GM19467 (cell line): Measurements from ENCODE around the gene MXRA8.
"Not testable (repeated sequence)": the region's sequence is repeated elsewhere in the genome, so short reads cannot be mapped to it uniquely, and the experiment has no call there.

ENCODE experiments used
- ATAC-seq: cut with Tn5 transposase; IDR thresholded peaks from one replicate; pipeline ENCODE4 v1.9.1; 2021; ENCODE audit warnings: mild to moderate bottlenecking, moderate library complexity; ENCODE audit not compliant: unreplicated experiment

Gene MXRA8

DNA sequence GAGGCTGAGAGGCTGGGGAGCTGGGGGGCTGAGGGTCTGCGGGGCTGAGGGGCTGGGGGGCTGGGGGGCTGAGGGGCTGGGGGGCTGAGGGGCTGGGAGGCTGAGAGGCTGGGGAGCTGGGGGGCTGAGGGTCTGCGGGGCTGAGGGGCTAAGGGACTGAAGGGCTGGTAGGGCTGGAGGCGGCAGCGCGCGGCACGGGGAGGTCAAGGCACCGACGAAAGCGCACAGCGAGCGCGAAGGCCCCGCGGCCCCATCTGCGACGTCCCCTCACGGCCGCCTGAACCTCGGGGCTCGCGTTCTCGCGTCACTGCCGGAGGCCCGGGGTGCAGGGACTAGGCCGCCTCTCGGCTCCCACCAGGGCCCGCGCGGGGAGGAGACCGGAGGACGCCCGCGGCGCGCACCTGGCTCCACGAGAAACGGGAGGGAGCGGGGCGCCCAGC is 34.3 kb downstream of the MXRA8 start:
- ATAC-seq, result peak; percentile 31

DNA sequence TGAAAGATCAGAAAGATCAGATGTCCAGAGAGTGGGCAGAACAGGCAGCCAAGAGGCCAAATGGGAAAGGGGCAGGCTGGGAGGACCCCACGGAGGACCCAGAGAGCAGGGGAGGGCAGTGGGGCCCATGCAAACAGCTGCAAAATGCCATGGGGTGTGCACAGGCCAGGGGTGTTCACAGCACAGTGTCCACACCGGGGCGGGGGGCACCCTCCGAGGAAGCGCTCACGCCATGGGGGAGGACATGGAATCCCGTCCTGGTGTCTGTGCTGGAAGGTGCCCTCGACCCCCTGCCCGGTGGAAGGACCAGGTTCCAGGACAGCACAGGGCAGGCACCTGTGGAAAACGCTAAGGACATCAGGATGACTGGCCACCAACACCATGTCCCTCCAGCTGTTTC is 35.4 kb downstream of the MXRA8 start:
- ATAC-seq, result no peak

DNA sequence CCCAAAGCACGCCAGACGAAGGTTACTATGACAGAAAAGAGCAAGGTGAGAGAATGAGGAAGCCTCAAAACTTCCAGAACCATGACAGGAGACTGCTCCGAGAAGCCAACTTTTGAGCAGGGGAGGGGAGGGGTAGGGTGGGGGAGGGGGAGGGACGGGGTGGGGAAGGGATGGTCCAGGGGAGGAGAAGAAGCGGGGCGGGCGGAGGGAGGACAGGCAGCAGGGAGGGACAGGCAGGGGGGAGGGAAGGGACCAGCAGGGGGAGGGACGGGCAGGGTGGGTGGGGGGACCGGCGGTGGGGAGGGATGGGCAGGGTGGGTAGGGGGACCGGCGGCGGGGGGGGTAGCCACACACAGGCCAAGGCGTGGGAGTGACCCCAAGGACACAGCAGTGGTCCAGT is 35.9 kb downstream of the MXRA8 start:
- no peak for ATAC-seq

DNA sequence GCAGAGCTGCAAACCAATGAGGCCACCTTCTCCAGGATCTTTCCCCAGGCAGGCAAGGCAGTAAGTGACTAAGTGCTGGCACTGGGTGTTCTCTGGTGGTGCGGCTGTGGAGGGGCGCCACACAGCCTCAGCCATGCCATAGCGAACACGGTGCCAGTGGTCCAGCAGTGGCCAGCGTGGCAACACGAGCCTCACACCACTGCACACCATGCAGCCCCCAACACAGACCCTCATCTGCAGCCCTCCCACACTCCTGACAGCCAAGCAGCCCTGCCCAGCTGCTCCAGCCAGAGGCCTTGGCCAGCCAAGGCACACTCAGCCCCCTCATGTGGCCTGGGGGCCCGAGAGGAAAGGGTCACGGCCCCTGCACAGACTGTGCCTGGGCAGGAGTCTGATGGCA is 36.9 kb downstream of the MXRA8 start:
- no peak for ATAC-seq

DNA sequence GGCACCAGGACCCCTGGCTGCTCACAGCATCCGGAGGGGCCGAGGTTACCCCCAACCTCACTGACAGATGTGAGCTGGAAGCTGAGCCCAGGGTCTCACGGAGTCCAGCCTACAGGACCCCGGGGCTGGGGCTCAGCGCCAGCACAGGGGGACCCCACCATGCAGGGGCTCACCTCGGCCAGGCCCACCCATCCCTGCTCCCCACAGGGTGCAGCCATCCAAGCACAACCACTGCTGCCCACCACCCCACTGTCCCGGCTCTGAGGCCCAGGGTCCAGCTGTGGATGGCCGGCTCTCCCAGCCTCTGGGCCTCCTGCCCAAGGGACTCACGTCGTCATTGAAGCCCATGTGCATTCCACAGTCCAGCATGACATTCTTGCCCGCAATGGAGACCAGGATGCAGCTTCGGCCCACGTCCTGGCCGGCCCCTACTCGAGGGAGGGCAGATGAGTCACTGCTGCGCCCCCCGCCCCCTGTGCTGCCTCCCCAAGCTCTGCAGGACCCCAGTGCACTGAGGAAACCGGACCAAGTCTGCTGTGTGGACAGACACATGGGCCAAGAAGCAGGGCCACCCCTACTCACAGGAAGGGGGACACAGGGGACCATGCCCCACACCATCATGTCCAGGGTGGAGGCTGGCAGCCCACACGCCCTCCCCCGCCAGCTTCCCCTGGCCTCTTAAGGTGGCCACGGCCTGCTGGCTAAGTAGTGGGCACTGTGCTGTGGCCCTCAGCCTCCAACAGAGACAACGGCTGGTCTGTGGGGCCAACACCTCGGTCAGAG is 37.5 kb downstream of the MXRA8 start:
- no peak for ATAC-seq

DNA sequence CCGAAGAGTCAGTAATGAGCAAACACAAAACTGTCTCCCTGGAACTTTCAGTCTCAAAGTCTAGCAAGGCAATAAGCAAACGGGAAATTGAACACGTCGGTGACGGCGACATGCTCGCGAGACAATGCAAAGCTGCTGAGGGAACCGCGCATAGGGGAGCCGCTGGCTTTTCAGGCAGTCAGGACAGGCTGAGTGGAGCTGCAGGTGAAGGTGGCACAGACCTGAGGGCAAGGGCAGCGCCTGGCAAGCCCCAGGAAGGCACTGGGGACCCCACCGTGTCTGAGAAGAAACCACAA is 38.8 kb downstream of the MXRA8 start:
- no peak for ATAC-seq

DNA sequence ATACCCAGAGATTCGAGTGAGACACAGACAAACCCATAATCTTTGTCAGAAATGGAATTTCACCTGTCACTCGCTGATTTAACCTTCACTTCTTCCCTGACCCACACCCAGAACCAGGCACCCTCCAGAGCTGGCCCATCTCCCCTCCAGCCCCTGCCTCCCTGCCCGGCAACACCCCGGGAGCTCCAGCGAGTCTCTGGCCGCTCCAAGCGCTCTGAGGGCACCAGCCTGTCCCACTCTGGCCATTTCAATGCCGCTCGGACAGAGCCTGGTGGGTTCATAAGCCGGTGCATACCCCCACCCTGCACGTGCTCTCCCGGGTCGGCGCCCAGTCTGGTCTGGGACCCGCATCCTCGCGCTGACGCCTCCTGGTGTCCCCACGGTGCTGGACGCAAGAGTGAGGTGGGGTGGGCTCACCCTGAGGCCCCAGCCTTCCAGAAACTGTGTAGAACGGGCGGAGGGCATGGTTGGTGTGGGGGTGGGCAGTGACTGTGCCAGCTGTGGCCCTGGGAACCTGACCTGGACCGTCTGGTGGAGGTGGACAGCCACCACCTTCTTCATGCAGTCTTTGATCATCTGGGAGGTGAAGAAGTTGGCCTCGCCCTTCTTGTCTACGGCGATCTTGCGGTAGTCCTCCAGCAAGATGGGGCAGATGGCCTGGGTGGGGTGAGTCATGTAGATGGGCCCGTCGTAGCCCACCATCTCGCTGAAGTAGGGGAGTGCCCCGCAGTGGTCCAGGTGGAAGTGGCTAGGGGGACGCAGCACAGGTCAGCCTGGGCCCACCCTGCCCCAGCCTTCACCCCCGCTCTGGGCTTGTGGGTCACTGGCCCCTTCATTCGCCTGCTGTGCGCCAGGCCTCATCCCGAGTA is 39.3 kb downstream of the MXRA8 start:
- ATAC-seq, result no peak

DNA sequence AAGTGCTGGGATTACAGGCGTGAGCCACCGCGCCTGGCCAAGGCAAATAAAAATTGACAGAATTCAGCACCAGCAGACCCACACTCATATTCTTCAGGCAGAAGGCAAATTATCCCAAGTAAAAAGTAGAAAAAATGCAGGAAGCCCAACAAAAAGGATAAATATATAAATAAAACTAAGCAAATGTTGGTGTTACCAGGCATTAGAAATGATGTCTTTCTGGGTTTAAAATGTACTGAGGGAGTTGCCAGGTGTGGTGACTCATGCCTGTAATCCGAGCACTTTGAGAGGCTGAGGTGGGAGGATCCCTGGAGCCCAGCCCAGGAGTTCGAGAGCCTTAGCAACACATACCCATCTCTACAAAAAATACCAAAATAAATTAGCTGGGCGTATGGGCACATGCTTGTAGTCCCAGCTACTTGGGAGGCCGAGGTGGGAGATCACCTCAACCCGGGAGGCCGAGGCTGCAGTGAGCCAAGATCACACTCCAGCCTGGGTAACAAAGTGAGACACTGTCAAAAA is 40.2 kb downstream of the MXRA8 start:
- ATAC-seq, result no peak

DNA sequence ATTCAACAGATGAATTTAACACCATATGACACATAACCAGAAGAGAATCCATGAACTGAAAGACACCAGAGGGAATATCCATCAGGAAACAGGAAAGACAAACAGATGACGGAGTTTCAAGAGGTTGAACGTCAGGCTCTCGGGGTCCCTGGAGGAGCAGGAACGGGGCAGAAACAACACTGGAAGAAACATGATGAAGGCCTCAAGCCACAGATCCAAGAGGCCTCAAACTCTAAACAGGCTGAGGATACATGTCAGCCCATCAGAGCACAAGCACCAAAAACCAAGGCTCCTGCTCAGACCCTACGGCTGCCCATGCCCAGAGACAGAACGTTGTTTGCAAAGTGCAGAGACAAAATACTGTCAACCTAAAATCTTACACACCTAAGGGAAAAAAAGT is 40.9 kb downstream of the MXRA8 start:
- no peak for ATAC-seq

DNA sequence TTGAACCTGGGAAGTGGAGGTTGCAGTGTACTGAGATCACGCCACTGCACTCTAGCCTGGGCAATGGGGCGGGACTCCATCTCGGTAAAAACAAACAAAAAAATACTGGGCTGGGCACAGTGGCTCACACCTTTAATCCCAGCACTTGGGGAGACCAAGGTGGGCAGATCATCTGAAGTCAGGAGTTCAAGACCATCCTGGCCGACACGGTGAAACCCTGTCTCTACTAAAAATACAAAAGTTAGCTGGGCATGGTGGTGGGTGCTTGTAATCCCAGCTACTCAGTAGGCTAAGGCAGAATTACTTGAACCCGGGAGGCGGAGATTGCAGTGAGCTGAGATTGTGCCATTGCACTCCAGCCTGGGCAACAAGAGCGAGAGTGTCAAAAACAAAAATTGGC is 42.2 kb downstream of the MXRA8 start:
- ATAC-seq, result not testable (repeated sequence)

DNA sequence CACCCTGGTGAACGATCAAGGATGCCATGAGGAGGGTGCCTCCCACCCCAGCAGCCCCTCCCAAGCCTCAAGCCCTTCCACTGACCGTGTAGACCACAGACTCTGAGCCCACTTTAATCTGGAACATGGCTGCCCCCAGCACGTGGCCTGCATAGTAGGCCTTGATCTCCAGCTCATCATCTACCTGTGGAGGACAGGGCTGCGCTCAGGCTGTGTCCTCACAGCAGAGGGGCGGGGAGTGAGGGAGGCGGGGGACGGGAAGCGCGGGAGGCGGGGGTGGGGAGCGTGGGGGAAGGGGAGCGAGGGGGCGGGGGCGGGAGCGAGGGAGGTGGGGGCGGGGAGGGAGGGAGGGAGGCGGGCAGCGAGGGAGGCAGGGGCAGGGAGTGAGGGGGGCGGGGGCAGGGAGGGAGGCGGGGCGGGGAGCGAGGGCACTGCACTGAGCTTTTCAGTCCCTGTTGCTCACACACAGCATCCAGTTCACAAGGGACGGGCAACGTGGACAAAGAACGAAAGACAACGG is 42.9 kb downstream of the MXRA8 start:
- ATAC-seq, result no peak

DNA sequence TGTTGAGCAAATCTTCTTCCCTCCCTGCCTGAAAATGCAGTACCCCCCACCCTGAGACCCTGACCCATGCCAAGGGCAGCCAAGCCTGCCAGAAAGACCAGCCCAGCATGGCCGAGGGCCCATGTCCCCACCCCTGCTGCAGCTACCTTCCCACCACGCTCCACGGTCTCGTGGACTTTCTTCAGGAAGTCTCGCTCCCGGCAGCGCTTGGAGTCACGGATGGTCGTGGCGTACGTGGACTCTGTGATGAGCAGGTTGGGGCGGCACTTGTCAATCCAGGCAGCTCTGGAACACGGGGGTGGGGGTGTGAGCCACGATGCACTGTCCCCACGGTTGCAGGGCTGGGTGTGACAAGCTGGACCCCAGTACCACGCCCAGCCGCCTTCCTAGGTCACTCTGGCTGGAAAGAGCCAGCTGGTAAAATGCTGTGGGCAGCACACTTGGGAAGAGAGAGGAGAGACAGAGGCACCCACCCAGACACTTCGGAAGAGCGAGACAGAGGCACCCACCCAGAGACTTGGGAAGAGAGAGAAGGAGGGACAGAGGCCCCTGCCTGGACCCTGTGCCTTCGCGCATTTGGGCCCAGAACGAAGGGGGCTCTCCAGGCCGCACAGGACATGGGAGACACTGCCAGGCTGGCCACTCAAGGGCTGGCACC is 43.5 kb downstream of the MXRA8 start:
- ATAC-seq, result no peak

DNA sequence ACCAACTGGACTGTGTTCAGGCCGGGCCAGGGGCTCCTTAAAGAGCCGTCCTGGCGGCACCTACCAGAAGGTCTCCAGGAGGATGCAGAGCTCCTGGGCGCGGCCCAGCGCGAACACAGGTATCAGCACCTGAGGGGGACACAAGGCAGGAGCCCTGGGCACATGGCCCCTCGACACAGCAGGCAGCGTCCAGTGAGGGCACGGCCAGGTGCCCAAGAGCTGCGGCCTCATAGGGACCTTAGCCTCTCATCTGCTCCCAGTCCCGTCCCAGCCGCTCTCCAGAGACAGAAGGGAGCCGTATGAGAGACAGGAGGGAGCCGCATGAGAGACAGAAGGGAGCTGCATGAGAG is 44.1 kb downstream of the MXRA8 start:
- ATAC-seq, result no peak

DNA sequence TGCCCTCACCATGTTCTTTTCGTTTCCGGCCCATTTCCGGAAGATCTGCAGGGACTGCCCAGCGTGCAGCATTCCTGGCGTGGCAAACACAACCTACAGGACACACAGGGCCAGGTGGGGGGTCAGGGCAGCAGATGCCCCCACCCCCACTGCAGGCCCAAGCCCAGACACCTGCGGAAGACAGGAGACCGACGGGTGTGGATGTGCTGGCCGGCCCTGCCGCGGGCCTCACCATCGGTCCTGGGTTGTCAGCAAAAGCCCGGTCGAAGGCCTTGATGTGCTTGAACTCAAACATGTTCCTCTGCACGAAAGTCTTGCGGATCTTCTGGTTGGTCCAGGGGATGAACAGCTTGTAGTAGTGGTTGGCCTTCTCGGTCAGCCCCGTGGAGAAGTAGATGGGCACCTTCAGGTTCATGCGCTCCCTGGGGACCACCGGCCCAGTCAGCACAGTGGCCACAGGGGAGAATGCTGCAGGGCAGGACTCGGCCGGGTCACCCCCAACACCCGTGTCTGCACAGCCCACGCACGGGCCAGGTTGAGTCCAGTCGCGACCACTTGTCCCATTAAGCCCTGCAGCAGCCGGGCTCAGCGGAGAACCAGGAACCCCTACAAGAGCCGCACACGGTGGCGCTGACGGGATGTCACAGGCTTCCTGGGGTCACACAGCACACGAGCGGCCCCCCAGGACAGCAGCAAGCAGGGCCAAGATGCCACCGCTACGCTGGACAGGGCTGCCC is 44.7 kb downstream of the MXRA8 start:
- ATAC-seq, result no peak

DNA sequence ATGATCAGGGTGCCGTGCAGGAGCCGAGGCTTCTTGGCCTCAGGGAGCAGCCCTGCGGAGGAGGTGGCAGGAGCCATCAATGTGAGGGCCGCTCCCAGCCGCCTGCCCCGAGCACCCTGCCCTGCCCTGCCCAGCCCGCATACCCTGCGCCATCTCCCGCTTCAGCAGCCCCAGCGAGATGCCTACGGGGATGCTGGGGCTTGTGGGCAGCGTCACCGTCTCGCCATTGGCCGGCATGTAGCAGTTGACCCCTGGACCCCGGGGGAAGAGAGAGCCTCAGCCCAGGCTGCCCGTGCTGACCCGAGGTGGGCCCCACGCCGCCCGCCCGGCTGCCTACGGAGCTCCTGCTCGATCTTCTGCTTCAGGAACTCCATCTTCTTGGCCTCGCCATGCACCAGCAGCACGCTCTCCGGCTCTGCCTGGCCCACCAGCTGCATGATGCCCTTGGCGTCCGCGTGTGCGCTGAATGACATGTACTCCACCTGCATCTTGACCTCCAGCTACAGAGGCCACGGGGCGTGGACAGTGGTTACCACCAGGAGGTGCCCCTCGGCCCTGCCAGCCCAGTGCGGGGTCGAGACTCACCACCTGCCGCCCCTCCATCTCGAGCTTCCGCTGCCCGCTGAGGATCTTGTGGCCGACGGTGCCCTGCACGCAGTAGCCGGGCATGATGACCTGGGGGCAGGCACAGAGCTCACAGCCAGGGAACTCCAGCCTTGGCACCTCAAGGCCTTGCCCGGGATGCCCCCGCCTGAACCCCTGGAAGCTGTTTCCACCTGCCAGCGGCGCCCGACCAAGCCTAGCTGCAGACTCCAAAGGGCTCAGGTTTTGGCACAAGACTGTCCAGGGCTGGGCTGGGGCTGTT is 45.7 kb downstream of the MXRA8 start:
- no peak for ATAC-seq

DNA sequence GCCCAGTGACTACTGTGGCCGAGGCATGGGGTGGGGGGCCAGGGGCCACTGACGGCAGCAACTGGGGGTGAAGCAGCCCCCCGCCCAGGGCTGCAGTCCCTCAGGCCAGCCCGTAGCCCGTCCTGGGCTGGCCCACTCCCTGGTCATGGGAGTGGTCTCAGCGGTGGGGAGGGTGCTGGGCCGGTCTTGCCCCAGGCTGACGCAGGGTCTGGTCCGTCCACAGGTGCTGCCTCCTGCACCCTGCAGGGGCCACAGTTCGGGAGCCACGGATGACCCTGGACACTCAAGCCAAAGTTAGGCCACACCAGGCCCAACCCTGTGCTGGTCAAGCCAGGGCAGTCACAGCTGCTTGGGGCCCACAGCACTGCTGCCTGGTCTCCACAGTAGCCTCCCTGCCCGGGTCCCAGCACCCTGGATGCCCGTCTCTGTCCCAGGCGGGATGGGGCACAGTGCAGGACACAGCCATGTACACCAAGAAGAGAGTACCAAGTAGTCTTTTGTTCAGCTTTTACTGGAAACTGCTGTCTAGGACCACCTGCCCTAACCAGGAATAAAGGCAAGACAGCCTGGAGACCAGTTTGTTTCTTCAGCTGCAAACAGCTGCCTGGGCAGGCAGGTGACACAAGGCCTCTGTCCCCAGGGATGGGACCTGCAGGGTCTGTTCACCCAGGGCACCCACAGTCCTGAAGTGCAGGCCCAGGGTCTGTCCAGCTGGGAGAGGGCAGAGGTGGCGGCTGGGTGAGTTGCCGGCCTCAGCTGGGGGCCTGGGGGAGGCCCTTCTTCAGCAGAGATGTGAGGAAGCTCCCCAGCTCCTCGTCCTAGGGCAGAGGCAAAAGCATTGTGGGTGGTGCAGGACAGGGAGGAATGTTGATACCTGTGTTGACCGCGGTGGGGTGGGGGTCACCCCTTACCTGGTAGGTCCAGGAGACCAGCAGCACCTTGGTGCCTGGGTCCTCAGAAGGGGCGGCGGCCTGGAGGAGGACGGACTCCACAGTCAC is 46.9 kb downstream of the MXRA8 start:
- no peak for ATAC-seq

DNA sequence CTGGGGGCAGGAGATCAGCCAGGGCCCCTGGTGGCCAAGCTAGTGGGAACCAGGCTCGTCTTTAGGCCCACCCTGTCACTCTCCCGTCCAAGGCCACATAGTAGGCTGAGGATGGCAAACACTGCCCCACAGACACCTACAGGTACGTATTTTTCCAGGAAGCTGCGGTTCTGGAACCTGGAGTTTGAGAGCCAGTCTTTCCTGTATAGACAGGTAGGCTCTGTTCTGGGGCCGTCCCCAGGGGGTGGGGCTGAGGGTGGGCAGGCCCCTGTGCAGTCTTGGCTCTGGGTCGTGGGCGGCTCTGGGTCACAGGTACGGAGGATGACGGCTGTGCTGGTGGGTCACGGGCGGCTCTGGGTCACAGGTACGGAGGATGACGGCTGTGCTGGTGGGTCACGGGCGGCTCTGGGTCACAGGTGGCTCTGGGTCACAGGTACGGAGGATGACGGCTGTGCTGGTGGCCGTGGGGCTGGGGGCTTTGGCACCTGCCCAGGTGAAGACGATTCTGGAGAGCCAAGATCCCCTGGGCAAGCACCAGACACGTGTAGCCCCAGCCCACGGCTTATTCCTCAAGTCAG is 47.8 kb downstream of the MXRA8 start:
- no peak for ATAC-seq

DNA sequence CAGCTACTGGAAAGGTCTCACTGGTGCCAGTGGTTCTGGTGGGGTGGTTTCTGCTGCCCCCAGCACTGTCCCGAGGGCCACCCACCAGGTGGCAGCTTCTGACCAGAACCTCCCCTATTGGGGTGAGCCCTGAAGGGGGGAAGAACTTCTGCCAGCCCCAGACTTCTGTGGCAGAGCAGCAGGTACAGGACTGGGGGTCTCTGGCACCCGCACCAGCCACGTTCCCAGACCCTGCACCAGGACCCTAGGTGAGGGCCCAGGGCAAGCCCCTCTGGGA is 48.3 kb downstream of the MXRA8 start:
- no peak for ATAC-seq
